CD4-positive, alpha-beta memory T cell (primary cell): ENCODE data around the gene ZNF653. TPM values are rescaled to one million over a fixed set of nuclear protein-coding genes. Genes with fewer than 3 reads are reported as not detected.

Experiments used
- CTCF ChIA-PET: fragments of 350-600 bp; sonication (Branson Sonifier 250); formaldehyde crosslinking; loops from one replicate; lab custom pipeline; 2021; ENCODE audit warnings: inconsistent platforms; ENCODE audit not compliant: partially characterized antibody; lab: Charles Lee
- POLR2A ChIA-PET: fragments of 350-600 bp; sonication (Branson Sonifier 250); formaldehyde crosslinking; loops from one replicate; lab custom pipeline; 2021; ENCODE audit not compliant: partially characterized antibody; lab: Charles Lee
- DNase-seq, 5 donors: peaks; one replicate each; pipeline versions ENCODE4 v3.0.0 to v3.0.0-alpha.2; 2020 to 2022; ENCODE audit warnings: mixed read lengths in 1 of 5
- H3K27ac ChIP-seq: one replicate; pipeline ENCODE4 v1.7.0; 2013; ENCODE audit warnings: low read depth, low read length
- H3K27me3 ChIP-seq: 2 replicates; pipeline ENCODE4 v1.7.0; 2013; ENCODE audit warnings: mild to moderate bottlenecking, low read length, moderate library complexity; ENCODE audit not compliant: insufficient read depth
- H3K36me3 ChIP-seq: 2 replicates; pipeline ENCODE4 v1.7.0; 2013; ENCODE audit warnings: mild to moderate bottlenecking, low read length, moderate library complexity; ENCODE audit not compliant: insufficient read depth
- H3K4me1 ChIP-seq: 2 replicates; pipeline ENCODE4 v1.7.0; 2013; ENCODE audit warnings: mild to moderate bottlenecking, low read length, moderate library complexity; ENCODE audit not compliant: insufficient read depth
- H3K4me3 ChIP-seq, 2 donors: one replicate each; pipeline ENCODE4 v1.7.0; 2013; ENCODE audit warnings: low read length in 2 of 2, mild to moderate bottlenecking in 1 of 2
- H3K9me3 ChIP-seq, 2 donors: one replicate each; pipeline ENCODE4 v1.7.0; 2013; ENCODE audit warnings: low read length in 2 of 2, control low read depth in 1 of 2; ENCODE audit not compliant: control insufficient read depth in 1 of 2
- H3K27ac Mint-ChIP-seq, 7 donors: one replicate each; pipeline ENCODE4 v1.8.0; 2020 to 2021; ENCODE audit warnings: mixed read lengths in 7 of 7, mild to moderate bottlenecking in 6 of 7, inconsistent platforms in 3 of 7, moderate library complexity in 3 of 7
- H3K27me3 Mint-ChIP-seq, 2 donors: one replicate each; pipeline ENCODE4 v1.8.0; 2020 to 2021; ENCODE audit warnings: mixed read lengths in 2 of 2
- H3K36me3 Mint-ChIP-seq, 2 donors: one replicate each; pipeline ENCODE4 v1.8.0; 2020 to 2021; ENCODE audit warnings: mixed read lengths in 2 of 2, inconsistent platforms in 1 of 2, mild to moderate bottlenecking in 1 of 2
- H3K4me1 Mint-ChIP-seq, 4 donors: one replicate each; pipeline ENCODE4 v1.8.0; 2020 to 2021; ENCODE audit warnings: mixed read lengths in 4 of 4, mild to moderate bottlenecking in 1 of 4
- H3K4me3 Mint-ChIP-seq, 8 donors: one replicate each; pipeline ENCODE4 v1.8.0; 2020 to 2021; ENCODE audit warnings: mixed read lengths in 8 of 8, mild to moderate bottlenecking in 7 of 8, moderate library complexity in 6 of 8, inconsistent platforms in 3 of 8
- H3K9me3 Mint-ChIP-seq, 8 donors: one replicate each; pipeline ENCODE4 v1.8.0; 2020 to 2021; ENCODE audit warnings: mixed read lengths in 8 of 8, mild to moderate bottlenecking in 5 of 8, inconsistent platforms in 3 of 8, moderate library complexity in 1 of 8
- intact Hi-C: fragments of 100-400 bp; cut with micrococcal nuclease; formaldehyde crosslinking; loops from one replicate; pipeline ENCODE4 v1.15.1; 2023
- polyA plus RNA-seq, 2 donors: library from polyadenylated mRNA; unstranded; fragments of 300-500 nt; fragmentation: Illumina TruSeq; gene quantifications; one replicate each; pipeline ENCODE4 v1.2.3, GENCODE V29; 2021
- total RNA-seq, 2 experiments: library from RNA; stranded (reverse); gene quantifications; one replicate each; pipeline ENCODE4 v1.2.3, GENCODE V29; 2021

The ZNF653 gene
- total and polyA plus RNA-seq, 4 experiments from 2014 or later = 2.0 to 24.7 (median 13.5) TPM

- Mint-ChIP-seq H3K4me1 (peaks cover 0 to 1% (median 0%) of the 10 kb centered on the region in 4 donors), H3K36me3 (peaks cover 15 to 24% of the 10 kb centered on the region in 2 donors), H3K27me3 (no peaks in the 10 kb centered on the region), H3K4me3 (no peak overlapping the region), H3K27ac (no peak overlapping the region), H3K9me3 (no peaks in the 10 kb centered on the region)
- no peaks in the 10 kb centered on the region for H3K4me1 ChIP-seq
- POLR2A ChIA-PET = interaction anchor here (0.6 kb wide), 1 partner anchor 10 kb away, joined by 3 read pairs; no protein-coding TSS in a partner anchor
- peaks cover 17% of the 10 kb centered on the region for H3K36me3 ChIP-seq
- intact Hi-C loops = no loop called here
- no peaks in the 10 kb centered on the region for H3K27me3 ChIP-seq
- no peak overlapping the region for H3K27ac ChIP-seq
- CTCF ChIA-PET = interaction anchor here (1.4 kb wide), 2 partner anchors 33 to 71 kb away, joined by 3 to 5 read pairs; no protein-coding TSS in a partner anchor
- no peaks in the 10 kb centered on the region for H3K9me3 ChIP-seq
- no peak overlapping the region for H3K4me3 ChIP-seq
- no peak for DNase-seq
Observed at GRCh38 chr19:11448923-11449554, 56.6 kb downstream of the ZNF653 start.

GRCh38 chr19:11448410-11448809, 57.2 kb downstream of the ZNF653 start:
- CTCF ChIA-PET = interaction anchor here (1.4 kb wide), 2 partner anchors 34 to 71 kb away, joined by 3 to 5 read pairs; no protein-coding TSS in a partner anchor
- Mint-ChIP-seq H3K27me3 (no peaks in the 10 kb centered on the region), H3K4me3 (no peak overlapping the region), H3K4me1 (peaks cover 0 to 1% (median 0%) of the 10 kb centered on the region in 4 donors), H3K36me3 (peaks cover 17 to 26% of the 10 kb centered on the region in 2 donors), H3K9me3 (no peaks in the 10 kb centered on the region), H3K27ac (no peak overlapping the region)
- H3K4me1 ChIP-seq = no peaks in the 10 kb centered on the region
- no peak overlapping the region for H3K27ac ChIP-seq
- H3K9me3 ChIP-seq = no peaks in the 10 kb centered on the region
- intact Hi-C loops = no loop called here
- POLR2A ChIA-PET = interaction anchor here (0.6 kb wide), 1 partner anchor 10 kb away, joined by 3 read pairs; no protein-coding TSS in a partner anchor
- H3K27me3 ChIP-seq = no peaks in the 10 kb centered on the region
- H3K36me3 ChIP-seq = peaks cover 20% of the 10 kb centered on the region
- no peak for DNase-seq
- H3K4me3 ChIP-seq = no peak overlapping the region

- Histone ChIP-seq H3K9me3 (no peaks in the 10 kb centered on the region), H3K27ac (no peak overlapping the region), H3K36me3 (peaks cover 21% of the 10 kb centered on the region), H3K27me3 (no peaks in the 10 kb centered on the region), H3K4me3 (no peak overlapping the region), H3K4me1 (no peaks in the 10 kb centered on the region)
- POLR2A ChIA-PET = no interaction called here
- DNase-seq = no peak
- Mint-ChIP-seq H3K27me3 (no peaks in the 10 kb centered on the region), H3K27ac (peak overlapping the region in 1 of 7 donors; percentile 46), H3K36me3 (peaks cover 20 to 32% of the 10 kb centered on the region in 2 donors), H3K4me1 (peaks cover 0 to 1% (median 0%) of the 10 kb centered on the region in 4 donors), H3K9me3 (no peaks in the 10 kb centered on the region), H3K4me3 (no peak overlapping the region)
- intact Hi-C loops = no loop called here
- CTCF ChIA-PET = interaction anchor here (1.1 to 1.4 kb wide), 3 partner anchors 35 to 70 kb away, joined by 3 to 5 read pairs (median 3); no protein-coding TSS in a partner anchor
Observed at GRCh38 chr19:11447347-11448262, 58.0 kb downstream of the ZNF653 start.

GRCh38 chr19:11446652-11447301, 58.9 kb downstream of the ZNF653 start:
- peaks cover 27 to 39% of the 10 kb centered on the region in 2 donors for H3K36me3 Mint-ChIP-seq
- H3K27ac Mint-ChIP-seq = peak overlapping the region in 2 of 7 donors; percentile 83 to 88
- intact Hi-C loops = loop anchor here (1.0 kb wide), 1 partner anchor 65 kb away; no protein-coding TSS in a partner anchor
- no peak overlapping the region for H3K4me3 Mint-ChIP-seq
- H3K4me1 Mint-ChIP-seq = peaks cover 0 to 1% (median 0%) of the 10 kb centered on the region in 4 donors
- no peaks in the 10 kb centered on the region for H3K27me3 ChIP-seq
- peaks cover 29% of the 10 kb centered on the region for H3K36me3 ChIP-seq
- no peaks in the 10 kb centered on the region for H3K4me1 ChIP-seq
- H3K27ac ChIP-seq = no peak overlapping the region
- peaks cover 0 to 2% (median 0%) of the 10 kb centered on the region in 8 donors for H3K9me3 Mint-ChIP-seq
- CTCF ChIA-PET = interaction anchor here (1.1 to 1.5 kb wide), 3 partner anchors 25 to 66 kb away, joined by 3 to 8 read pairs (median 6); no protein-coding TSS in a partner anchor
- POLR2A ChIA-PET = no interaction called here
- H3K9me3 ChIP-seq = no peaks in the 10 kb centered on the region
- DNase-seq = peak in 4 of 5 donors; percentile 18 to 41 (median 33)
- no peak overlapping the region for H3K4me3 ChIP-seq
- H3K27me3 Mint-ChIP-seq = no peaks in the 10 kb centered on the region

- H3K4me3 Mint-ChIP-seq = no peak overlapping the region
- Histone ChIP-seq H3K4me1 (no peaks in the 10 kb centered on the region), H3K9me3 (no peaks in the 10 kb centered on the region), H3K4me3 (no peak overlapping the region), H3K27me3 (no peaks in the 10 kb centered on the region), H3K36me3 (peaks cover 34% of the 10 kb centered on the region), H3K27ac (no peak overlapping the region)
- peaks cover 0 to 1% (median 0%) of the 10 kb centered on the region in 4 donors for H3K4me1 Mint-ChIP-seq
- H3K27ac Mint-ChIP-seq = no peak overlapping the region
- peaks cover 0 to 2% (median 0%) of the 10 kb centered on the region in 8 donors for H3K9me3 Mint-ChIP-seq
- intact Hi-C loops = loop anchor here (1.0 kb wide), 1 partner anchor 65 kb away; no protein-coding TSS in a partner anchor
- H3K27me3 Mint-ChIP-seq = no peaks in the 10 kb centered on the region
- ChIA-PET POLR2A (no interaction called here), CTCF (interaction anchor here (1.0 to 1.5 kb wide), 3 partner anchors 24 to 153 kb away, joined by 5 to 8 read pairs (median 6); no protein-coding TSS in a partner anchor)
- H3K36me3 Mint-ChIP-seq = peaks cover 29 to 44% of the 10 kb centered on the region in 2 donors
- no peak for DNase-seq
Observed at GRCh38 chr19:11446271-11446651, 59.4 kb downstream of the ZNF653 start.

- intact Hi-C loops = no loop called here
- no peak overlapping the region for H3K4me3 Mint-ChIP-seq
Observed at GRCh38 chr19:11445141-11445540, 60.5 kb downstream of the ZNF653 start.

More at GRCh38 chr19:11445141-11445540, 60.5 kb downstream of the ZNF653 start:
- peaks cover 42% of the 10 kb centered on the region for H3K36me3 ChIP-seq
- DNase-seq = no peak
- no peaks in the 10 kb centered on the region for H3K4me1 ChIP-seq
- peaks cover 35 to 50% of the 10 kb centered on the region in 2 donors for H3K36me3 Mint-ChIP-seq
- H3K27ac ChIP-seq = no peak overlapping the region
- H3K4me1 Mint-ChIP-seq = peaks cover 0 to 4% (median 4%) of the 10 kb centered on the region in 4 donors
- H3K9me3 Mint-ChIP-seq = peaks cover 0 to 2% (median 0%) of the 10 kb centered on the region in 8 donors
- no peaks in the 10 kb centered on the region for H3K9me3 ChIP-seq
- no peaks in the 10 kb centered on the region for H3K27me3 Mint-ChIP-seq
- H3K27me3 ChIP-seq = no peaks in the 10 kb centered on the region
- POLR2A ChIA-PET = no interaction called here
- CTCF ChIA-PET = interaction anchor here (0.8 to 1.5 kb wide), 4 partner anchors 23 to 152 kb away, joined by 3 to 8 read pairs (median 6); no protein-coding TSS in a partner anchor
- no peak overlapping the region for H3K4me3 ChIP-seq
- H3K27ac Mint-ChIP-seq = peak overlapping the region in 1 of 7 donors; percentile 20
